ENCODE measurements around the gene GMNN.
"Not testable (repeated sequence)": the region's sequence is repeated elsewhere in the genome, so short reads cannot be mapped to it uniquely, and the experiment has no call there.

DNA sequence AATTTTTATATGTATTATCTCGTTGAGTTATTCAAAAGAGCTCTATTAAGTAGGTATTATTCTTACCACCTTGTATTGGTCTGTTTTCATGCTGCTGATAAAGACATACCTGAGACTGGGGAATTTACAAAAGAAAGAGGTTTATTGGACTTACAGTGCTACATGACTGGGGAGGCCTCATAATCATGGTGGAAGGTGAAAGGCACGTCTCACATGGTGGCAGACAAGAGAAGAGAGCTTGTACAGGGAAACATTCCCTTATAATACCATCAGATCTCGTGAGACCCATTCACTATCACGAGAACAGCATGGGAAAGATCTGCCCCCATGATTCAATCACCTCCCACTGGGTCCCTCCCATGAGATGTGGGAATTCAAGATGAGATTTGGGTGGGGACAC, 20.4 kb upstream of the GMNN start:
- TF ChIP-seq POLR2A, EP300 (IDR thresholded peaks at IDR 0.05): not testable (repeated sequence)
- TF ChIP-seq, protein P1, sequence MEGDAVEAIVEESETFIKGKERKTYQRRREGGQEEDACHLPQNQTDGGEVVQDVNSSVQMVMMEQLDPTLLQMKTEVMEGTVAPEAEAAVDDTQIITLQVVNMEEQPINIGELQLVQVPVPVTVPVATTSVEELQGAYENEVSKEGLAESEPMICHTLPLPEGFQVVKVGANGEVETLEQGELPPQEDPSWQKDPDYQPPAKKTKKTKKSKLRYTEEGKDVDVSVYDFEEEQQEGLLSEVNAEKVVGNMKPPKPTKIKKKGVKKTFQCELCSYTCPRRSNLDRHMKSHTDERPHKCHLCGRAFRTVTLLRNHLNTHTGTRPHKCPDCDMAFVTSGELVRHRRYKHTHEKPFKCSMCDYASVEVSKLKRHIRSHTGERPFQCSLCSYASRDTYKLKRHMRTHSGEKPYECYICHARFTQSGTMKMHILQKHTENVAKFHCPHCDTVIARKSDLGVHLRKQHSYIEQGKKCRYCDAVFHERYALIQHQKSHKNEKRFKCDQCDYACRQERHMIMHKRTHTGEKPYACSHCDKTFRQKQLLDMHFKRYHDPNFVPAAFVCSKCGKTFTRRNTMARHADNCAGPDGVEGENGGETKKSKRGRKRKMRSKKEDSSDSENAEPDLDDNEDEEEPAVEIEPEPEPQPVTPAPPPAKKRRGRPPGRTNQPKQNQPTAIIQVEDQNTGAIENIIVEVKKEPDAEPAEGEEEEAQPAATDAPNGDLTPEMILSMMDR (IDR thresholded peaks at IDR 0.05): not testable (repeated sequence)

All from tibial nerve (tissue), 4 donors.